Liver (tissue), 3 donors: ENCODE data around the gene CORO7.

Source experiments
- GABPA ChIP-seq, 2 donors: IDR thresholded peaks in 1 of 2; conservative IDR thresholded peaks in 1 of 2; 2 replicates each; pipeline ENCODE4 v1.6.1; 2016; ENCODE audit warnings: antibody characterized with exemption in 2 of 2, mild to moderate bottlenecking in 1 of 2, moderate library complexity in 1 of 2
- HNF4G ChIP-seq: IDR thresholded peaks from 2 replicates; pipeline ENCODE4 v1.6.1; 2016; ENCODE audit warnings: antibody characterized with exemption
- JUND ChIP-seq, 2 donors: IDR thresholded peaks; 2 replicates each; pipeline ENCODE4 v1.6.1; 2016; ENCODE audit warnings: antibody characterized with exemption in 2 of 2
- NR2F2 ChIP-seq: IDR thresholded peaks from 2 replicates; pipeline ENCODE4 v1.6.1; 2016; ENCODE audit warnings: antibody characterized with exemption
- TAF1 ChIP-seq: conservative IDR thresholded peaks from 2 replicates; pipeline ENCODE4 v1.6.1; 2016; ENCODE audit warnings: antibody characterized with exemption, mild to moderate bottlenecking
- ZBTB33 ChIP-seq: IDR thresholded peaks from 2 replicates; pipeline ENCODE4 v1.6.1; 2016; ENCODE audit warnings: antibody characterized with exemption
- TF ChIP-seq, protein P1 (sequence below): fragments of 150-350 bp; IDR thresholded peaks from 2 replicates; pipeline ENCODE4 v1.5.1; 2017; ENCODE audit warnings: improper control_type of control experiment, low read depth, low read length; ENCODE audit not compliant: missing input control
- TF ChIP-seq, protein P2 (sequence below): IDR thresholded peaks from 2 replicates; pipeline ENCODE4 v1.6.1; 2016; ENCODE audit warnings: antibody characterized with exemption
- TF ChIP-seq, protein P3 (sequence below): IDR thresholded peaks from 2 replicates; pipeline ENCODE4 v1.6.1; 2016; ENCODE audit warnings: antibody characterized with exemption, mild to moderate bottlenecking
- donor health status: healthy.
- donor health status: healthy.

- TF ChIP-seq, protein P1, sequence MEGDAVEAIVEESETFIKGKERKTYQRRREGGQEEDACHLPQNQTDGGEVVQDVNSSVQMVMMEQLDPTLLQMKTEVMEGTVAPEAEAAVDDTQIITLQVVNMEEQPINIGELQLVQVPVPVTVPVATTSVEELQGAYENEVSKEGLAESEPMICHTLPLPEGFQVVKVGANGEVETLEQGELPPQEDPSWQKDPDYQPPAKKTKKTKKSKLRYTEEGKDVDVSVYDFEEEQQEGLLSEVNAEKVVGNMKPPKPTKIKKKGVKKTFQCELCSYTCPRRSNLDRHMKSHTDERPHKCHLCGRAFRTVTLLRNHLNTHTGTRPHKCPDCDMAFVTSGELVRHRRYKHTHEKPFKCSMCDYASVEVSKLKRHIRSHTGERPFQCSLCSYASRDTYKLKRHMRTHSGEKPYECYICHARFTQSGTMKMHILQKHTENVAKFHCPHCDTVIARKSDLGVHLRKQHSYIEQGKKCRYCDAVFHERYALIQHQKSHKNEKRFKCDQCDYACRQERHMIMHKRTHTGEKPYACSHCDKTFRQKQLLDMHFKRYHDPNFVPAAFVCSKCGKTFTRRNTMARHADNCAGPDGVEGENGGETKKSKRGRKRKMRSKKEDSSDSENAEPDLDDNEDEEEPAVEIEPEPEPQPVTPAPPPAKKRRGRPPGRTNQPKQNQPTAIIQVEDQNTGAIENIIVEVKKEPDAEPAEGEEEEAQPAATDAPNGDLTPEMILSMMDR, result no peak
- TF ChIP-seq, protein P2, sequence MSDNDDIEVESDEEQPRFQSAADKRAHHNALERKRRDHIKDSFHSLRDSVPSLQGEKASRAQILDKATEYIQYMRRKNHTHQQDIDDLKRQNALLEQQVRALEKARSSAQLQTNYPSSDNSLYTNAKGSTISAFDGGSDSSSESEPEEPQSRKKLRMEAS, result no peak
- TF ChIP-seq TAF1 (no peak), GABPA (IDR thresholded peaks at IDR 0.05 in 1 of 2, conservative IDR thresholded peaks at IDR 0.05 in 1 of 2) (no peak), NR2F2 (no peak), JUND (IDR thresholded peaks at IDR 0.05) (no peak), ZBTB33 (no peak), HNF4G (no peak)
- TF ChIP-seq, protein P3, sequence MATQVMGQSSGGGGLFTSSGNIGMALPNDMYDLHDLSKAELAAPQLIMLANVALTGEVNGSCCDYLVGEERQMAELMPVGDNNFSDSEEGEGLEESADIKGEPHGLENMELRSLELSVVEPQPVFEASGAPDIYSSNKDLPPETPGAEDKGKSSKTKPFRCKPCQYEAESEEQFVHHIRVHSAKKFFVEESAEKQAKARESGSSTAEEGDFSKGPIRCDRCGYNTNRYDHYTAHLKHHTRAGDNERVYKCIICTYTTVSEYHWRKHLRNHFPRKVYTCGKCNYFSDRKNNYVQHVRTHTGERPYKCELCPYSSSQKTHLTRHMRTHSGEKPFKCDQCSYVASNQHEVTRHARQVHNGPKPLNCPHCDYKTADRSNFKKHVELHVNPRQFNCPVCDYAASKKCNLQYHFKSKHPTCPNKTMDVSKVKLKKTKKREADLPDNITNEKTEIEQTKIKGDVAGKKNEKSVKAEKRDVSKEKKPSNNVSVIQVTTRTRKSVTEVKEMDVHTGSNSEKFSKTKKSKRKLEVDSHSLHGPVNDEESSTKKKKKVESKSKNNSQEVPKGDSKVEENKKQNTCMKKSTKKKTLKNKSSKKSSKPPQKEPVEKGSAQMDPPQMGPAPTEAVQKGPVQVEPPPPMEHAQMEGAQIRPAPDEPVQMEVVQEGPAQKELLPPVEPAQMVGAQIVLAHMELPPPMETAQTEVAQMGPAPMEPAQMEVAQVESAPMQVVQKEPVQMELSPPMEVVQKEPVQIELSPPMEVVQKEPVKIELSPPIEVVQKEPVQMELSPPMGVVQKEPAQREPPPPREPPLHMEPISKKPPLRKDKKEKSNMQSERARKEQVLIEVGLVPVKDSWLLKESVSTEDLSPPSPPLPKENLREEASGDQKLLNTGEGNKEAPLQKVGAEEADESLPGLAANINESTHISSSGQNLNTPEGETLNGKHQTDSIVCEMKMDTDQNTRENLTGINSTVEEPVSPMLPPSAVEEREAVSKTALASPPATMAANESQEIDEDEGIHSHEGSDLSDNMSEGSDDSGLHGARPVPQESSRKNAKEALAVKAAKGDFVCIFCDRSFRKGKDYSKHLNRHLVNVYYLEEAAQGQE, result no peak
Observed at GRCh38 chr16:4321286-4322120, 94.9 kb downstream of the CORO7 start.
